ENCODE data around the gene HSD17B2. TPM values are rescaled to one million over a fixed set of nuclear protein-coding genes. Genes with fewer than 3 reads are reported as not detected.

HSD17B2 gene
- total and polyA plus RNA-seq, 2 donors (not counting 1 experiment from before 2014, with no cell fraction given), result 0.33 to 1.6 TPM

GRCh38 chr16:82050506-82050905 lies 15.5 kb downstream of the HSD17B2 start:
- no peak overlapping the region for H3K4me2 ChIP-seq (ENCODE audit: extremely low read depth, insufficient read depth, low read length)
- H3K27me3 ChIP-seq (ENCODE audit: control insufficient read depth, insufficient read depth, low read length), result peaks cover 3% of the 10 kb centered on the region
- no peaks in the 10 kb centered on the region for H4K20me1 ChIP-seq (ENCODE audit: control insufficient read depth, extremely low read depth, insufficient read depth, low read length)
- TF ChIP-seq EZH2 (IDR thresholded peaks at IDR 0.05; ENCODE audit: low read length, missing control alignments) (no peak), CTCF (conservative IDR thresholded peaks at IDR 0.05 in 1 of 2, IDR thresholded peaks at IDR 0.05 in 1 of 2; ENCODE audit: low read depth in 1 of 2, low read length in 2 of 2) (no peak)
- DNase-seq (ENCODE audit: low read depth in 2 of 2), result no peak
- H3K36me3 ChIP-seq (ENCODE audit: control insufficient read depth, insufficient read depth, low read length), result no peaks in the 10 kb centered on the region
- no peak overlapping the region for H3K9ac ChIP-seq (ENCODE audit: insufficient read depth, low read length)
- no peaks in the 10 kb centered on the region for H3K9me3 ChIP-seq (ENCODE audit: control insufficient read depth, insufficient read depth, low read depth, low read length)
- H3K79me2 ChIP-seq (ENCODE audit: control insufficient read depth, insufficient read depth, low read length), result no peaks in the 10 kb centered on the region
- H2AFZ ChIP-seq (ENCODE audit: low read length), result no peak overlapping the region
- no peaks in the 10 kb centered on the region for H3K4me1 ChIP-seq (ENCODE audit: control insufficient read depth, extremely low read depth, insufficient read depth, low read length)
- H3K27ac ChIP-seq (ENCODE audit: insufficient read depth, low read length), result no peak overlapping the region
- H3K4me3 ChIP-seq (replicated peaks in 1 of 4; ENCODE audit: control extremely low read depth in 1 of 4, insufficient read depth in 1 of 4, low read depth in 3 of 4, low read length in 4 of 4), result no peak overlapping the region

- Histone ChIP-seq H3K27ac (ENCODE audit: insufficient read depth, low read length) (no peak overlapping the region), H3K9me3 (ENCODE audit: control insufficient read depth, insufficient read depth, low read depth, low read length) (no peaks in the 10 kb centered on the region), H3K4me2 (ENCODE audit: extremely low read depth, insufficient read depth, low read length) (no peak overlapping the region), H2AFZ (ENCODE audit: low read length) (no peak overlapping the region), H3K4me3 (replicated peaks in 1 of 4; ENCODE audit: control extremely low read depth in 1 of 4, insufficient read depth in 1 of 4, low read depth in 3 of 4, low read length in 4 of 4) (no peak overlapping the region), H3K79me2 (ENCODE audit: control insufficient read depth, insufficient read depth, low read length) (no peaks in the 10 kb centered on the region), H3K27me3 (ENCODE audit: control insufficient read depth, insufficient read depth, low read length) (peaks cover 3% of the 10 kb centered on the region), H3K9ac (ENCODE audit: insufficient read depth, low read length) (no peak overlapping the region), H3K36me3 (ENCODE audit: control insufficient read depth, insufficient read depth, low read length) (no peaks in the 10 kb centered on the region), H4K20me1 (ENCODE audit: control insufficient read depth, extremely low read depth, insufficient read depth, low read length) (no peaks in the 10 kb centered on the region), H3K4me1 (ENCODE audit: control insufficient read depth, extremely low read depth, insufficient read depth, low read length) (no peaks in the 10 kb centered on the region)
- TF ChIP-seq EZH2 (IDR thresholded peaks at IDR 0.05; ENCODE audit: low read length, missing control alignments) (no peak), CTCF (conservative IDR thresholded peaks at IDR 0.05 in 1 of 2, IDR thresholded peaks at IDR 0.05 in 1 of 2; ENCODE audit: low read depth in 1 of 2, low read length in 2 of 2) (no peak)
- DNase-seq (ENCODE audit: low read depth in 2 of 2), result no peak
Observed at GRCh38 chr16:82050909-82051357, 15.9 kb downstream of the HSD17B2 start.

- Histone ChIP-seq H3K79me2 (ENCODE audit: control insufficient read depth, insufficient read depth, low read length) (no peaks in the 10 kb centered on the region), H2AFZ (ENCODE audit: low read length) (no peak overlapping the region), H3K27me3 (ENCODE audit: control insufficient read depth, insufficient read depth, low read length) (peaks cover 3% of the 10 kb centered on the region), H3K9ac (ENCODE audit: insufficient read depth, low read length) (no peak overlapping the region), H3K27ac (ENCODE audit: insufficient read depth, low read length) (no peak overlapping the region), H3K36me3 (ENCODE audit: control insufficient read depth, insufficient read depth, low read length) (no peaks in the 10 kb centered on the region), H3K4me1 (ENCODE audit: control insufficient read depth, extremely low read depth, insufficient read depth, low read length) (no peaks in the 10 kb centered on the region), H3K4me2 (ENCODE audit: extremely low read depth, insufficient read depth, low read length) (no peak overlapping the region), H3K9me3 (ENCODE audit: control insufficient read depth, insufficient read depth, low read depth, low read length) (no peaks in the 10 kb centered on the region), H4K20me1 (ENCODE audit: control insufficient read depth, extremely low read depth, insufficient read depth, low read length) (no peaks in the 10 kb centered on the region), H3K4me3 (replicated peaks in 1 of 4; ENCODE audit: control extremely low read depth in 1 of 4, insufficient read depth in 1 of 4, low read depth in 3 of 4, low read length in 4 of 4) (no peak overlapping the region)
- TF ChIP-seq CTCF (conservative IDR thresholded peaks at IDR 0.05 in 1 of 2, IDR thresholded peaks at IDR 0.05 in 1 of 2; ENCODE audit: low read depth in 1 of 2, low read length in 2 of 2), result no peak
- TF ChIP-seq EZH2 (IDR thresholded peaks at IDR 0.05; ENCODE audit: low read length, missing control alignments), result no peak
- no peak for DNase-seq (ENCODE audit: low read depth in 2 of 2)
Observed at GRCh38 chr16:82051656-82052055, 16.6 kb downstream of the HSD17B2 start.
